CD4-positive, alpha-beta T cell (primary cell): ENCODE data around the gene TPCN2. TPM values are rescaled to one million over a fixed set of nuclear protein-coding genes. Genes with fewer than 3 reads are reported as not detected.

Experiments
- ATAC-seq: fragments of 200-7000 bp; cut with Tn5 transposase; one replicate; pipeline ENCODE4 v1.10.0; 2022; ENCODE audit warnings: mild to moderate bottlenecking; ENCODE audit not compliant: poor library complexity
- CTCF ChIA-PET: fragments of 350-600 bp; sonication (Branson Sonifier 250); formaldehyde crosslinking; loops from one replicate; lab custom pipeline; 2021; ENCODE audit warnings: antibody characterized with exemption, inconsistent platforms; lab: Charles Lee
- POLR2A ChIA-PET: fragments of 350-600 bp; sonication (Branson Sonifier 250); formaldehyde crosslinking; loops from one replicate; lab custom pipeline; 2021; ENCODE audit warnings: antibody characterized with exemption, inconsistent platforms; lab: Charles Lee
- DNase-seq, 14 experiments: peaks; one replicate each; pipeline ENCODE4 v3.0.0-alpha.2; 2013 to 2020; ENCODE audit warnings: mixed read lengths in 2 of 14
- H3K27ac ChIP-seq, 2 donors: one replicate each; pipeline versions ENCODE4 v1.5.1 to v1.7.0; 2013; ENCODE audit warnings: low read length in 2 of 2, low read depth in 1 of 2, mild to moderate bottlenecking in 1 of 2
- H3K27me3 ChIP-seq, 2 experiments: 1 replicate in 1 of 2; 2 replicates in 1 of 2; pipeline versions ENCODE4 v1.6.1 to v1.7.0; 2013; ENCODE audit warnings: low read length in 2 of 2, control low read depth in 1 of 2, mild to moderate bottlenecking in 1 of 2, moderate library complexity in 1 of 2; ENCODE audit not compliant: insufficient read depth in 2 of 2, control insufficient read depth in 1 of 2
- H3K36me3 ChIP-seq: one replicate; pipeline ENCODE4 v1.6.1; 2013; ENCODE audit warnings: low read length, control low read depth; ENCODE audit not compliant: insufficient read depth
- H3K4me1 ChIP-seq: one replicate; pipeline ENCODE4 v1.6.1; 2013; ENCODE audit warnings: low read length, control low read depth; ENCODE audit not compliant: insufficient read depth
- H3K4me3 ChIP-seq: one replicate; pipeline ENCODE4 v1.5.1; 2013; ENCODE audit warnings: mild to moderate bottlenecking, low read length, moderate library complexity
- H3K9me3 ChIP-seq, 2 experiments: 1 replicate in 1 of 2; 2 replicates in 1 of 2; pipeline versions ENCODE4 v1.6.1 to v1.7.0; 2013; ENCODE audit warnings: low read length in 2 of 2, mild to moderate bottlenecking in 2 of 2, control low read depth in 1 of 2, moderate library complexity in 1 of 2; ENCODE audit not compliant: control insufficient read depth in 1 of 2, insufficient read depth in 1 of 2
- H3K27ac Mint-ChIP-seq: one replicate; pipeline ENCODE4 v1.8.0; 2020; ENCODE audit warnings: mixed read lengths
- H3K27me3 Mint-ChIP-seq: one replicate; pipeline ENCODE4 v1.8.0; 2021; ENCODE audit warnings: mixed read lengths
- H3K36me3 Mint-ChIP-seq: one replicate; pipeline ENCODE4 v1.8.0; 2021; ENCODE audit warnings: low read depth, mixed read lengths
- H3K4me1 Mint-ChIP-seq: one replicate; pipeline ENCODE4 v1.8.0; 2021; ENCODE audit warnings: low read depth, mixed read lengths
- H3K4me3 Mint-ChIP-seq: one replicate; pipeline ENCODE4 v1.8.0; 2020; ENCODE audit warnings: mild to moderate bottlenecking, mixed read lengths
- H3K9me3 Mint-ChIP-seq: one replicate; pipeline ENCODE4 v1.8.0; 2020; ENCODE audit warnings: mixed read lengths
- CTCF ChIP-seq: fragments of 200-600 bp; IDR thresholded peaks from one replicate; pipeline ENCODE4 v1.8.0; 2022; ENCODE audit warnings: antibody characterized with exemption, mild to moderate bottlenecking
- intact Hi-C, 2 experiments: fragments of 100-400 bp; cut with DNase I in 1 of 2; cut with micrococcal nuclease in 1 of 2; formaldehyde crosslinking; loops; one replicate each; pipeline versions ENCODE4 v1.15.1 to v1.9.0; 2023 to 2025; cut with DNase I, micrococcal nuclease
- total RNA-seq, 174 experiments: library from RNA in 2 of 174; stranded (reverse) in 2 of 174; gene quantifications; one replicate each; pipeline ENCODE4 v1.2.3 and lab custom pipeline; 2021 to 2026

The TPCN2 gene
- total RNA-seq, 2 experiments from 2014 or later, result 10.2 to 11.5 TPM

DNA sequence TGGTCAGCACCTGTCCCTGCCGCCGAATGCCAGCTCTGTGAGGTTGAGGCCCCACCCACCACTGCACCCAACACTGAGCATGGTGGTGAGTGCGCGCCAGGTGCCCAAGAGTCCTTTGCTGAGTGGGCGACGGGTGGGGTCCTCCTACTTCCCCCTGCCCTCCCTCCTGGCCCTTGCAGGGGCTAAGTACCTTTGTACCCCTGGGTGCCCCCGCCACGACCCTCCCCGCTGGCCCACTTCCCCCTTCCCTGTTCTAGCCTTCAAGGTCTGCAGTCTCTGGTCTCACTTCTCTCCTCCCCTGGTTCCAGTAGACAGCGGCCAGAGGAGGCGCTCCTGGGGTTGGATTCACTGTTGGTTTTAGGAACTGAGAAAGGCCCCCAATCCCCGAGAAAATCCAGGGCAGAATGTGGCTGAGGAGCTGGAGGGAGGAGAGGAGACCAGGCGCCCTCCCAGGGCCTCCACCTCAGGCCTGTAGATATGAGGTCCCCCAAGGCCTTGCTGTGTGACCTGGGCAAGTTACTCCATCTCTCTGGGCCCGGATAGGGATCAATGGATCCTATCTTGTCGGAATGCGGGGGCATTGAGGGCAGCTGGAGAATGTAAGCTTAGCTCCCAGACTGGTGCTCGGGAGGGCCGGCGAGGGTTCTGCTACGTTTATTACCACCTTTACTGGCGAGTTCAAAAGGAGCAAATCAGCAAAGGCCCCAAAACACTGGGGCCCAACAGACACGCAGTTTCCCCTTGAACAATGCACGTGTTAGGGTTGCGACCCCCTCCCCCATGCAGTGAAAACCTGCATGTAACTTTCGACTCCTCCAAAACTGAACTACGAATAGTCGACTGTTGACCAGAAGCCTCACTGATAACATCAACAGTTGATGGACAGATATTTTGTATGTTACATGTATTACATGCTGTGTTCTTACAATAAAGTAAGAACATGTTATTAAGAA, 75.1 kb downstream of the TPCN2 start:
- ATAC-seq, result no peak
- POLR2A ChIA-PET, result interaction anchor here (1.2 kb wide), 1 partner anchor 547 kb away, joined by 4 read pairs; no protein-coding TSS in a partner anchor
- H3K9me3 Mint-ChIP-seq, result peaks cover 4% of the 10 kb centered on the region

GRCh38 chr11:69125861-69126260, 77.1 kb downstream of the TPCN2 start:
- Histone ChIP-seq H3K27ac (no peak overlapping the region), H3K4me3 (no peak overlapping the region), H3K36me3 (no peaks in the 10 kb centered on the region), H3K4me1 (peaks cover 45% of the 10 kb centered on the region), H3K9me3 (peaks cover 0 to 9% of the 10 kb centered on the region in 2 experiments), H3K27me3 (no peaks in the 10 kb centered on the region)
- no peak for ATAC-seq
- no peak for DNase-seq
- intact Hi-C loops, result no loop called here
- POLR2A ChIA-PET, result no interaction called here
- H3K36me3 Mint-ChIP-seq, result no peaks in the 10 kb centered on the region
- H3K27ac Mint-ChIP-seq, result no peak overlapping the region
- no peaks in the 10 kb centered on the region for H3K27me3 Mint-ChIP-seq
- no peak overlapping the region for H3K4me3 Mint-ChIP-seq
- CTCF ChIA-PET, result no interaction called here
- H3K9me3 Mint-ChIP-seq, result peaks cover 4% of the 10 kb centered on the region
- H3K4me1 Mint-ChIP-seq, result peaks cover 52% of the 10 kb centered on the region
- TF ChIP-seq CTCF, result no peak

More for the DNA sequence above, 75.1 kb downstream of the TPCN2 start:
- Mint-ChIP-seq H3K27me3 (no peaks in the 10 kb centered on the region), H3K27ac (peak overlapping the region; percentile 82), H3K36me3 (no peaks in the 10 kb centered on the region), H3K4me1 (peaks cover 55% of the 10 kb centered on the region), H3K4me3 (peak overlapping the region; percentile 69)
- intact Hi-C loops, result no loop called here
- Histone ChIP-seq H3K4me1 (peaks cover 41% of the 10 kb centered on the region), H3K4me3 (peak overlapping the region; percentile 38), H3K36me3 (no peaks in the 10 kb centered on the region), H3K9me3 (peaks cover 0 to 11% of the 10 kb centered on the region in 2 experiments), H3K27ac (peak overlapping the region; percentile 45 to 68), H3K27me3 (no peaks in the 10 kb centered on the region)
- CTCF ChIA-PET, result no interaction called here
- peak in 1 of 14 experiments; percentile 23 for DNase-seq
- no peak for TF ChIP-seq CTCF

DNA sequence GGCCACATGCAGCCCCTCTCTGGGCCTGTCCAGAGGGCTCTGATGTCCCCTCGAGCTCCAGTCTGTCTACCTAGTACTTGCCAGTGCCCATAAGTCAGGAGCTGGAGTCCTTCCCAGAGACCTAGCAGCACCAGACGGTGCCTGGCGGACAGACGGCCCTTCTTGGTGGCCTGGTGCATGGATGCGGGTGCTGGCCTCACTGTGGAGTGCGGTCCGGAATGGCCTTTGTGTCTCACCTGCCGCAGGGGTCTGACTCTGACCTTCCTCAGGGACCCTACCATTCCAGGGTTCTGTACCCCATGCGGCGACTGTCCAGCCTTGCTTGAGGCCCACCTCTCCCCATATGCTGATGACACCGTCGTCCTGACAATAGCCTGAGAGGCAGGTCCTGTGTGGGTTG, 77.6 kb downstream of the TPCN2 start:
- Histone ChIP-seq H3K27ac (no peak overlapping the region), H3K4me3 (no peak overlapping the region), H3K36me3 (no peaks in the 10 kb centered on the region), H3K9me3 (peaks cover 0 to 9% of the 10 kb centered on the region in 2 experiments), H3K4me1 (peaks cover 45% of the 10 kb centered on the region), H3K27me3 (no peaks in the 10 kb centered on the region)
- H3K4me1 Mint-ChIP-seq, result peaks cover 51% of the 10 kb centered on the region
- CTCF ChIA-PET, result no interaction called here
- H3K9me3 Mint-ChIP-seq, result peaks cover 4% of the 10 kb centered on the region
- intact Hi-C loops, result no loop called here
- H3K27ac Mint-ChIP-seq, result no peak overlapping the region
- POLR2A ChIA-PET, result no interaction called here
- ATAC-seq, result no peak
- no peak overlapping the region for H3K4me3 Mint-ChIP-seq
- H3K36me3 Mint-ChIP-seq, result no peaks in the 10 kb centered on the region
- H3K27me3 Mint-ChIP-seq, result no peaks in the 10 kb centered on the region
- TF ChIP-seq CTCF, result no peak
- DNase-seq, result peak in 1 of 14 experiments; percentile 16
